NCI-H1436 treated with DMSO at 0.1 percent for 48 hours (cell line): ENCODE results near the gene PCDH11Y.
"Not testable (repeated sequence)": the region's sequence is repeated elsewhere in the genome, so short reads cannot be mapped to it uniquely, and the experiment has no call there.

Source experiments
- DNase-seq: peaks from one replicate; lab custom pipeline; 2025; lab: John Stamatoyannopoulos, UW

The PCDH11Y gene, protein sequence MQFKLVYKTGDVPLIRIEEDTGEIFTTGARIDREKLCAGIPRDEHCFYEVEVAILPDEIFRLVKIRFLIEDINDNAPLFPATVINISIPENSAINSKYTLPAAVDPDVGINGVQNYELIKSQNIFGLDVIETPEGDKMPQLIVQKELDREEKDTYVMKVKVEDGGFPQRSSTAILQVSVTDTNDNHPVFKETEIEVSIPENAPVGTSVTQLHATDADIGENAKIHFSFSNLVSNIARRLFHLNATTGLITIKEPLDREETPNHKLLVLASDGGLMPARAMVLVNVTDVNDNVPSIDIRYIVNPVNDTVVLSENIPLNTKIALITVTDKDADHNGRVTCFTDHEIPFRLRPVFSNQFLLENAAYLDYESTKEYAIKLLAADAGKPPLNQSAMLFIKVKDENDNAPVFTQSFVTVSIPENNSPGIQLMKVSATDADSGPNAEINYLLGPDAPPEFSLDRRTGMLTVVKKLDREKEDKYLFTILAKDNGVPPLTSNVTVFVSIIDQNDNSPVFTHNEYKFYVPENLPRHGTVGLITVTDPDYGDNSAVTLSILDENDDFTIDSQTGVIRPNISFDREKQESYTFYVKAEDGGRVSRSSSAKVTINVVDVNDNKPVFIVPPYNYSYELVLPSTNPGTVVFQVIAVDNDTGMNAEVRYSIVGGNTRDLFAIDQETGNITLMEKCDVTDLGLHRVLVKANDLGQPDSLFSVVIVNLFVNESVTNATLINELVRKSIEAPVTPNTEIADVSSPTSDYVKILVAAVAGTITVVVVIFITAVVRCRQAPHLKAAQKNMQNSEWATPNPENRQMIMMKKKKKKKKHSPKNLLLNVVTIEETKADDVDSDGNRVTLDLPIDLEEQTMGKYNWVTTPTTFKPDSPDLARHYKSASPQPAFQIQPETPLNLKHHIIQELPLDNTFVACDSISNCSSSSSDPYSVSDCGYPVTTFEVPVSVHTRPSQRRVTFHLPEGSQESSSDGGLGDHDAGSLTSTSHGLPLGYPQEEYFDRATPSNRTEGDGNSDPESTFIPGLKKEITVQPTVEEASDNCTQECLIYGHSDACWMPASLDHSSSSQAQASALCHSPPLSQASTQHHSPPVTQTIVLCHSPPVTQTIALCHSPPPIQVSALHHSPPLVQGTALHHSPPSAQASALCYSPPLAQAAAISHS (N-terminal part only)

DNA sequence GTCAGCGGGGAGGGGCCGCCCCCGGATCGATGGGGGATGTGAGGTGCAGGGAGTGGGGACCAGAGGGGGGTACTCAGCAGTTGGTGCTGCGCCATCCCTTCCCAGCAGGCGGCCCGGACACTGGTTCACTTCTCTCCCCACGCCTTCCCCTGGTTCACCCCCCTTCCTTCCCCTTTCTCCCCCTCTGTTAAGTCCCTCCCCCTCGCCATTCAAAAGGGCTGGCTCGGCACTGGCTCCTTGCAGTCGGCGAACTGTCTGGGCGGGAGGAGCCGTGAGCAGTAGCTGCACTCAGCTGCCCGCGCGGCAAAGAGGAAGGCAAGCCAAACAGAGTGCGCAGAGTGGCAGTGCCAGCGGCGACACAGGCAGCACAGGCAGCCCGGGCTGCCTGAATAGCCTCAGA, at the start of gene PCDH11Y:
TSS of gene PCDH11Y (plus strand) at position 240 of the 400 bp plus-strand sequence. CDS start 56,804 bp downstream, outside the sequence.
- not testable (repeated sequence) for DNase-seq

DNA sequence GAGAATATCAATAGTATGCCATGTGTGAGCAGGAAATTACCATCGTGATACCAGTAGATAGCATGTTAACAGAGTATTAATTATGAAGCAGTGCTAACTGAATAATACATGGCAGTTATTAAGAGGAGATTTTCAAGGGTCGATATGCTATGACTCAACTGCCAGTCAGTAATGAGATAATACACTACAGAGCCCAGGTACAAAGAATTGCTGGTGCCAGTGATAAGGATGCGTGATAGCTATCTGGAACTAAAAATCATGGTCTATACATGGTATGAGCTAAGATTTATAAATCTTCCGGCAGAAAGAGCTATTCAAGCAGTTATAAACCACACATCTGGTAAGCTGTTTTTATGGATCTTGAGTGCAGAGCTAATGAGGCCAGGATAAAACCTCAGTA, 32.2 kb upstream of the PCDH11Y start:
- DNase-seq, result not testable (repeated sequence)

DNA sequence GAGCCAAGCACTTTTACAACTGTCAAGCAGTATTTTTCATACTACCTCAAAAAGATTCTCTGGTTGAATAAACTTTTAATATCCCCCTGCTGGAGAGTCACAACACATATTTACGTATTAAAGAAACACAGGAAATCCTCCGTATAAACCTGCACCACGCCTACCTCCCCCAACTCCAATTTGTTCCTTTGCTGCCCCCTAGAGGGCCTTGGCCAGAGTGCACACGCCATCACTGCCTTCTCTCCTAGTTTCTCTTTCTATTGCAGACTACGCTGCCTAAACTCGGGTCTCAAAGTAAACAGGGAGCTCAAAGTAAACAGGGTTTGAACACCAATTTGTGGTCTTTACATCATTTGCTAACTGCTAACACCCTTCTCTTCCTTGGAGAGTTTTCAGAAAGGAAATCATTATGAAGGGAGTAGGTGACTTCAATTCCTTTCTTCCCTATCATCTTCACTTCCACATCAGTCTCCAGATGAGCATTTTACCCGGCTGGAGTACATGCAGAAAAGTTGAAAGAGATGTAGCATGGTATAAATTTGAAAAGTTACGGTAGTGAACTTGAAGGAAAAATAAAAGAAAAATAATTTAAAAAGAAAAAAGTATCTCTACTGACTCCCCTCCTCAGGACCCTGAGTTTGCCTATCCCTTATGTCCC, 8.2 kb upstream of the PCDH11Y start:
- not testable (repeated sequence) for DNase-seq

DNA sequence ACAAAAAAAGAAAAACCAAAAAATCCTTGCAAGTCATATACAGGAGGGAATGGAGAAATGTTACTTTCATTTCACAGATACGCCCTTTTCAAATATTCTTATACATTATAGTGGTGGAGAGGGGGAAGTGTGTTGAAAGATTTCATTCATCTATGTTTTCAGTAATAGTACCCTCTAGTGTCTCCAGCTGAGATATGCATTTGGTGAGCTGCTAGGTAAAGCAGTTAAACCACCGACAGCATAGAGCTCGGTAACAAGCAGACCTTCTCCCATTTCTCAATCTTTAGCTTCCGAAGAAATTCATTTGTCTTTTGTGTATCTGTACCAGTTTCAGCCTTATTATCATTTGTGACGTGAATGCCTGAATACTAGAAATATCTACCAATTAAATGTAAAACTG, 5.2 kb upstream of the PCDH11Y start:
- not testable (repeated sequence) for DNase-seq

DNA sequence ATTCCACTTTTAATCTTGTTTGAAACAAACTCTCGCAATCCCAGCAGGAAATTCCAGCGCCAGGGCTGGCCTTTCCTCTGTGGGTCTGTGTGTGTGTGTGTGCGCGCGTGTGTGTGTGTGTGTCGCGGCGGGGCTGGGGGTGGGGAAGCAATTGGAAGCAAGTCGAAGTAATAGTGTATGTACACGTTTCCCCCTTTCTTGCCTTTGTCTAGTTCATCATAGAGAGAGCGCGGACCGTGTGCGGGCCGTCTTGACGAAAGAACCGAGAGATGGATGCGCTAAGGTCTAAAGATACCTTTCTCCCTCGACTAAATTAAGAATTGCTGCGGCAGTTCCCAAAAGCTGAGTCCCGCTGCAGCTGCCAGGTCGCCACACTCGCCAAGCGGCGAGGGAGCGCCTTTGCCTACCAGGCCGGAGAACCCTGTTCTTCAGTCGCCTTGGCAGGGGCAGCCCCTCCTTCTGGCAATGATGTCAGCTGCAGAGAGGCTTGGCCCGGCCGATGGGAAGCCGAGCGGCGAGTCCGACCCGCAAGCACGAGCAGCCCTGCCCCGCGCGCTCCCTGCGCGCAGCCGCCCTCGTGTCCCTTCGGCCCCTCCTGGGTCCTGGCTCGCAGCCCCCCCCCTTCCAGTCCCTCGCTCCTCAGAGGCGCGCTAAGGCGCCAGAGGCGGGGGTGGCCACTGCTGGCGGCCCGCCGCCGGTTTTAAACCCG, 2.5 kb downstream of the PCDH11Y start:
- not testable (repeated sequence) for DNase-seq

DNA sequence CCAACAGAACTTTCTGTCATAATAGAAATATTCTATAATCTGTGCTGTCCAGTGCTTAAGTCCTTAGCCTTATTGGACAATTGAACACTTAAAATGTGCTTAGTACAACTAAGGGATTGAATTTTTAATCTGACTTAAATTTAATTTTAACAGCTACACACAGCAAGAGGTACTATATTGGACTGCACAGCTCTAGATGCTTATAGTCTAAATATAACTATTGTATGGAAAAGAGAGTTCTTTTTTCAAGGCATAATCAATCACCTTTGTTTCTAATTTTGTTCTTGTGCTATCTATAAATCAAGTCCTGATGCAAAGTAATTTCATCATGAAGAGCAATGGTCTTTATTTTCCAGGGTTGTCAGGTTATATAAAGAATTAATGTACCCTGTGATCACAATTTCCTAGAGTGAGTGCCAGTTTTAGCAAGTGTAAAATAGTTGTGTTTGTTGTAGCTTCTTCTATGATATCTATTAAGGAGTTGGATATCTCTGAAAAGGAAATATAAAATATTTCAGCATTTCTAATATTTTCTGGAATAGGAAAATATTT, 39.0 kb downstream of the PCDH11Y start:
- not testable (repeated sequence) for DNase-seq

DNA sequence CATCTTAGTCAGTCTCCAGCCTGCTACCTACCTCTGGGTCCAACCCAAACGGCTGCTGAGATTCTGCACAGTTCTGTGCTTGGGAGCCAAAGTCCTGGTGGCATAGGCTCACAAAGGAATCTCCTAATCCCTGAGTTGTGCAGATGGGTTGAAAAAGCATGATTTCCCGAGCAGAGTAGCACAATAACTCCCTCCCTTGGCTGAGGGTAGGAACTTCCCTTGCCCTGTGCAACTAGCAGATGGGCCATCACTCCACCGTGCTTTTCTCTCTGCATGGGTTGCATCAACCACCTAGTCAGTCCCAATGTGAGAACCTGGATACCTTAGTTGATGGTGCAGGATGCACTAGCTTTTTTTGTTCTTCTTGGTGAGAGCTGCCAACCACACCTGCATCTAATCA, 82.9 kb downstream of the PCDH11Y start:
- not testable (repeated sequence) for DNase-seq

DNA sequence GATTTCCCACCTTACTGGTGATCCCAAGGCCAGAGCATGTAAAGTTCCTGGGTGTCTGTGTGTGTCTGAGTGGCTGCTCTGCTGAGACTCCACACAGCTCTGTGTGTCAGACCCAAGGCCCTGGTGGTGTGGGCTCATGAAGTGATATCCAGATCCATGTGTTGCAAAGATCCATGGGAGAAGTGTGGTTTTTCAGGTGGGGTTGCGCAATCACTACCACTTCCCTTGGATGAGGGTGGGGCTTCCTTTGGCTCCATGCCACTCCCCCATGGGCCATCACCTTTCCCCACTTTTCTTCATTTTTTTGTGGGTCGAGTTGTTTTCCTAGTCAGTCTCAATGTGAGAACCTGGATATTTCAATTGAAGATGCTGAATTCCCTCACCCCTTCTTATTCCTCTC, 182.9 kb downstream of the PCDH11Y start:
- DNase-seq, result not testable (repeated sequence)

DNA sequence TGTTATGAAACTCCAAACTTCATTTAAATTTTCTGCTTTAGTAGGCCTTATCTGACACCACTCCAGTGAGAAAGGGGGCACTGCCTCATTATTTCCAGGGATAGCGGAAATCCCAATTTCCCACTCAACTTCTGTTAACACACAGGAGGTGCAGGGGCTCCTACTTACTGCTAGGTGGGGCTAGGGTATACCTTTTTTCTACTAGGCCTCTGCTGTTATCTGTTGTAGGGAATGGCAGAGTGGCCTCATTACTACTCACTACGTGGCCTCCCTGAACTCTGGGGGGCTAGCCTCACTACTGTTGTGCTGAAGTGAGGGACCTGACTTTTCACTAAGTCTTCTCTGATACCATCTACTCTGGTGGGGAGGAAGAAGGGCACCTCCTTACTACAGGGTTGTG, 215.0 kb downstream of the PCDH11Y start:
- not testable (repeated sequence) for DNase-seq

DNA sequence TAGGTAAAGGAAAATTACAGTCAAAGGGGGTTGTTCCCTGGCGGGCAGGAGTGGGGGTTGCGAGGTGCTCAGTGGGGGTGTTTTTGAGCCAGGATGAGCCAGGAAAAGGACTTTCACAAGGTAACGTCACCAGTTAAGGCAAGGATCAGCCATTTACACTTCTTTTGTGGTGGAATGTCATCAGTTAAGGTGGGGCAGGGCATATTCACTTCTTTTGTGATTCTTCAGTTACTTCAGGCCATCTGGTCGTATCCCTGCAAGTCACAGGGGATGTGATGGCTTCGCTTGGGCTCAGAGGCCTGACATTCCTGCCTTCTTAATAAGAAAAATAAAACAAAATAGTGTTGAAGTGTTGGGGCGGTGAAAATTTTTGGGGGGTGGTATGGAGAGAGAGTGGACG, 324.8 kb downstream of the PCDH11Y start:
- DNase-seq, result not testable (repeated sequence)

DNA sequence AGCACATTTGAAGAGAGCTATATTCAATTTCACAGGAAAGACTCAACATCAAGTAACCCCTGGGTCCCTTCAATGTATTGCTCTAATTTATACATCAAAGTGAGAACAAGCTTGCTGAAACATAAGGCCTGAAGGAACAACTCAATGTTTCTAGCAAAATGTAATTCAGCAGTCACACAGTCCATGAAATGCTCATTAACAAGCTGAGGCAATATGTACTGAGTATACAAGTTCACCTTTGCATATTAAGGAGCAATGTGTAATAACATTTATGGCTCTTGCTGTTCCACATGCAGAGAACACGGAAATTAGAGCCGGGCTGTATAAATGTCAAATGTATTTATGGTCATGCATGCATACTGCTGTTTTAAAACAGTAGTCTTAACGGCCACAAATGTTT, 342.1 kb downstream of the PCDH11Y start:
- DNase-seq, result not testable (repeated sequence)

DNA sequence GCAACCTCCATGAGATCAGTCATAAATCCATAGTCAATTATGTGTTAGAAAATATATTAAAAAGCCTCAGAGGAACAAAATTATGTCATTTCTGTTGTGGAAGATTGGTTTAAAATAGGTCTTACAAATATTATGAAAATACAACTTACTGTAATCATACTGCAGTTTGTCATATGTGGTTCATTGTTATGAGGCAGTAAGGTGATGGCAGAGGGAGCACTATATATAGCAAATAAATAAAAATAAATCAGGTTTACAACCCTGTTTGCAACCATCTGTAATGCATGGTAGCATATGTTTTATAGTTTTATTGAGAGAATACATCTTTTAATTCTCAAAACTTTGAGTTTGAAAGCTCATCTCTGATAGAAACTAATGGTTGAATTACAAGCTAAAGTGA, 543.6 kb downstream of the PCDH11Y start:
- DNase-seq, result not testable (repeated sequence)

DNA sequence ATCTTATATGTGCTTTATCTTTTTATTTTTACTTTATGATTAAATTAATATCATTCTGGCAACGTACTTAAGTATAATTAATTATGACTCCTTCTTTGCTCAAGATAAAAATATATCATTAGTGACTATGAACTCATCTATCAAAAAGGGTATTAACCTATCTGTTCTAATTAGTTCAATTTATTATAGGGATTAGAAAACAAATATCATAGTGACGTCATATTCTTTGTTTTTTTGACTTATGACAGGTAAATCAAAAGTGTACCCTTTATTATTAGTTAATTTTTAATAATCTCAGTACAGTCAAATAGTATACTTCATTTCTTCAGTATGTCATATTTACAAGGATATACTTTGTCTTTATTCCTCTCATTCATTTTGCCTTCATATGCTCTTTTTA, 638.5 kb downstream of the PCDH11Y start:
- DNase-seq, result not testable (repeated sequence)

DNA sequence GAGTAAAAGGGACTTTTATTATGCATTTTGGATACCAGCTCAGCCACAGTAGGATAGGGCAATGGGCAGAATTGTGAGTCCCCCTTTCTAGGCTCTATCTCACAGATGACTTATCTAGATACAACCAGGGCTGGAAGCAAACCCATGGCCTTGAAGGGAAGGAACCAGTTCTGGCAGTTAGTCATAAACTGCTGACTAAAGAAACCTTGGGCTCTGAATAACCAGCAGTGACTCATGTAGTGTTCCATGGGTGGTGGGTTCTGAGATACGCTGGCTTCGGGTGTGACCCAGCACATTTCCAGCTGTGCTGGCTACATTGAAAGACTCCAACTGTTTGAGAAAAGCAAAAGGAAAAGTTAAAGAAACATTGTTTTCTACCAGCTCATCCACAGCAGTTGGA, 679.2 kb downstream of the PCDH11Y start:
- not testable (repeated sequence) for DNase-seq

DNA sequence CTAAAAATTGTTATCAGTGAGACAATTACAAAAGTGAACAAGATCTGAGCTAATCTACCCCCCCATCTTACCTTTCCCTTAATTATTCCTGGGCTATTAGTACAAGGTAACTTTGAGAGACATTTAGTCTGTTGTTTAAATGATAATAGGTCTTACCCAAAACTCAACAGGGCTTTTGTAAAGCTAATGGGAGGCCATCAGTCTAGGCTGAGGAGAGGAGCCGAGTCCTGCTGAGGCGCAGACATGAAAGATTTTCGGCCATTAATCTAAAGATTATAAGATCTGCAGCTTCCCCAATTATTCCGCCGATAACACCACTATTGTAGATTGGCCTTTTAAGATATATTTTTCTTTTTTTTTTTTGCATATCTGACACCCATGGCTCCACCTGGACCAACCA, 708.6 kb downstream of the PCDH11Y start:
- not testable (repeated sequence) for DNase-seq

DNA sequence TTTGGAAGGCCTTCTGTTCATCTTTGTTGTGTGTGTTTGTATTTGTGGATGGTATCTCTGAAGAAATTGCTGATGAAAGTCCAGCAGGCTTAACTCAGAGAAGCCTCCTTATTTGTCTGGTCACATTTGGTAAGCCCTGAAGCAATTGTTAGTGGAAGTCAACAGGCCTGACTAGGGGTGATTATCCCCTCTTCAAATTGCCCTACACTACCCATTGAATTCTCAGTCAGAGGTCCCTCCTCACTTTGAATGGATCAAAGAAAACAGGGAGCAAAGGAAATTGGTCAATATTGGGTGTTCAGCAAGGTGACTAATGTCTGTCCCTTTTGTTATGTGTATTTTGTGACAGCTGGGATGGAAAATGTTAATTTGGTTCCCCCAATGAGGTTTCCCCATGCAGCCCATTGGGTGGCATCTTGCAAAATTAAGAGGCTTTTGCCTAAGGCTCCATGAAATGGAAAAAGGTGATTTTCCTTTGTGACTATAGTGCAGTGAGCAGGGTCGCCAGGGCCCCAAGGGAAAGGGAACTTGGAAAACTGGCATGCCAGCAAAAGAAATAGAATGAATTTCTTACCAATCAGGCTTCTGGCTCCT, 709.8 kb downstream of the PCDH11Y start:
- DNase-seq, result not testable (repeated sequence)

DNA sequence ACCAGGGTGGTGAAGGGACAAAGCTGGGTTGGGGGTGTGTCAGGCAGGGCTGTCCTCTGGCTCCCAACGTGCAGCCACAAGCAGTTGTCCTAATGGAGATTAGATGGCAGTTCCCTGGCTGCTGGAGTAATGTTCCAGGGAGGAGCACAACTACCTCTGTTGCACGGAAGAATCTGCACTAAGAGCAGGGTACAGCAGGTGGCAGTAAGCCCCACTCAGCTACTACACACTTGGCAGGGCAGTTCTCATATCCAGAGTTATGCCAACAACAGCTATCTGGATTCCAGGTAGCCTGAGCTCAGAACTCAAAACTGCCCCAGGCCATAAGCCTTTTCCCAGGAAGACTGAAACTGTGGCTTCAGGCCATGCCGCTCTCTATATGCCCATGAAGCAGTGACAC, 761.3 kb downstream of the PCDH11Y start:
- DNase-seq, result not testable (repeated sequence)

DNA sequence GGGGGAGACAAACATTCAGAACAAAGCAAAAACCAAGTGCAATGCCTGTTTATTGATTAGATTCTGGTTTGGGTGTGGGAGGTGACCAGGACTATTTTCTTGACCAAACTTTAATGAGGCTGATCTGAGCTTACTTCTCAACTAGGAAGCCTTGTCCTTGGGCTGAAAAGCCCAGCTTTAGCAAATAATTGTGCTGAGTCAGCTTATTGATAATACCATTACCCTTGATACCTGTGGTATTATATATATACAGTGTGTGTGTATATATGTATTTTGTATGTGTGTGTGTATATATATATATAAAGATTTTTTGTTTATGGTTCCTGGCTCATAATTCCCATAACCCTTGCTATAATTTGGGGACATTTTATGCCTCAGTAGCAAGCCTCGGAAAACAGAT, 776.4 kb downstream of the PCDH11Y start:
- not testable (repeated sequence) for DNase-seq
